IPS-20b (cell line): Measurements from ENCODE around the gene NSF.
"Not testable (repeated sequence)": the region's sequence is repeated elsewhere in the genome, so short reads cannot be mapped to it uniquely, and the experiment has no call there.

Experiments used
- H3K27ac ChIP-seq: one replicate; pipeline ENCODE4 v1.5.1; 2013; ENCODE audit warnings: low read length
- H3K27me3 ChIP-seq: 2 replicates; pipeline ENCODE4 v1.6.1; 2013; ENCODE audit warnings: mild to moderate bottlenecking, low read length, inconsistent platforms; ENCODE audit not compliant: insufficient read depth
- H3K36me3 ChIP-seq: 2 replicates; pipeline ENCODE4 v1.6.1; 2013; ENCODE audit warnings: low read depth, mild to moderate bottlenecking, inconsistent platforms, low read length, moderate library complexity; ENCODE audit not compliant: insufficient read depth
- H3K4me1 ChIP-seq: 2 replicates; pipeline ENCODE4 v1.6.1; 2013; ENCODE audit warnings: mild to moderate bottlenecking, control low read depth, inconsistent platforms, low read length, moderate library complexity; ENCODE audit not compliant: insufficient read depth
- H3K4me3 ChIP-seq: 2 replicates; pipeline ENCODE4 v1.5.1; 2013; ENCODE audit warnings: mild to moderate bottlenecking, low read length, inconsistent platforms
- H3K9ac ChIP-seq: 2 replicates; pipeline ENCODE4 v1.6.1; 2013; ENCODE audit warnings: low read depth, mild to moderate bottlenecking, inconsistent platforms, low read length, moderate library complexity
- H3K9me3 ChIP-seq: 2 replicates; pipeline ENCODE4 v1.6.1; 2013; ENCODE audit warnings: mild to moderate bottlenecking, low read depth, low read length, inconsistent platforms; ENCODE audit not compliant: insufficient read depth

Gene NSF

GRCh38 chr17:46764000-46764708 lies 173.7 kb downstream of the NSF start:
- 0 out of 2 replicates have a peak, but pooled peaks cover 4% of the 10 kb centered on the region for H3K36me3 ChIP-seq

GRCh38 chr17:46764709-46765401 lies 174.4 kb downstream of the NSF start:
- no peaks in the 10 kb centered on the region for H3K9me3 ChIP-seq
- H3K27ac ChIP-seq: no peak overlapping the region
- no peak overlapping the region for H3K4me3 ChIP-seq

More at GRCh38 chr17:46764000-46764708, 173.7 kb downstream of the NSF start:
- Histone ChIP-seq H3K9ac (no peak overlapping the region), H3K9me3 (no peaks in the 10 kb centered on the region), H3K27ac (no peak overlapping the region), H3K4me3 (no peak overlapping the region), H3K27me3 (peaks cover 25% of the 10 kb centered on the region), H3K4me1 (peaks cover 3% of the 10 kb centered on the region; the same call in 1 of the 2 replicates)

GRCh38 chr17:46765453-46765852 lies 175.0 kb downstream of the NSF start:
- 0 out of 2 replicates have a peak, but pooled peaks cover 4% of the 10 kb centered on the region for H3K36me3 ChIP-seq
- H3K4me3 ChIP-seq: no peak overlapping the region
- H3K9me3 ChIP-seq: no peaks in the 10 kb centered on the region
- H3K9ac ChIP-seq: no peak overlapping the region
- H3K27ac ChIP-seq: no peak overlapping the region
- H3K4me1 ChIP-seq: peaks cover 8% of the 10 kb centered on the region
- H3K27me3 ChIP-seq: peaks cover 38% of the 10 kb centered on the region

More at GRCh38 chr17:46764709-46765401, 174.4 kb downstream of the NSF start:
- H3K27me3 ChIP-seq: peaks cover 32% of the 10 kb centered on the region
- H3K9ac ChIP-seq: no peak overlapping the region
- 0 out of 2 replicates have a peak, but pooled peaks cover 4% of the 10 kb centered on the region for H3K36me3 ChIP-seq
- H3K4me1 ChIP-seq: peaks cover 3% of the 10 kb centered on the region; the same call in 1 of the 2 replicates

GRCh38 chr17:46766493-46767491 lies 176.3 kb downstream of the NSF start:
- H3K27me3 ChIP-seq: peaks cover 45% of the 10 kb centered on the region
- H3K4me3 ChIP-seq: no peak overlapping the region
- H3K36me3 ChIP-seq: 0 out of 2 replicates have a peak, but pooled peaks cover 4% of the 10 kb centered on the region
- no peak overlapping the region for H3K27ac ChIP-seq
- no peaks in the 10 kb centered on the region for H3K9me3 ChIP-seq
- H3K4me1 ChIP-seq: peaks cover 9% of the 10 kb centered on the region
- H3K9ac ChIP-seq: no peak overlapping the region

GRCh38 chr17:46768540-46768870 lies 178.0 kb downstream of the NSF start:
- 0 out of 2 replicates have a peak, but pooled peaks cover 4% of the 10 kb centered on the region for H3K36me3 ChIP-seq
- peaks cover 54% of the 10 kb centered on the region for H3K27me3 ChIP-seq
- peaks cover 16% of the 10 kb centered on the region for H3K4me1 ChIP-seq
- no peak overlapping the region for H3K27ac ChIP-seq
- H3K4me3 ChIP-seq: no peak overlapping the region
- H3K9ac ChIP-seq: no peak overlapping the region
- no peaks in the 10 kb centered on the region for H3K9me3 ChIP-seq

- H3K27ac ChIP-seq, H3K9ac ChIP-seq, H3K36me3 ChIP-seq, H3K4me3 ChIP-seq, H3K9me3 ChIP-seq: not testable (repeated sequence)
- Histone ChIP-seq H3K27me3 (peaks cover 58% of the 10 kb centered on the region), H3K4me1 (peaks cover 20% of the 10 kb centered on the region)
Observed at GRCh38 chr17:46768896-46769295, 178.4 kb downstream of the NSF start.

- 0 out of 2 replicates have a peak, but pooled peaks cover 4% of the 10 kb centered on the region for H3K36me3 ChIP-seq
- no peak overlapping the region for H3K27ac ChIP-seq
- no peak overlapping the region for H3K9ac ChIP-seq
- H3K4me1 ChIP-seq: peaks cover 24% of the 10 kb centered on the region
- H3K4me3 ChIP-seq: no peak overlapping the region; the same call in 1 of the 2 replicates
- H3K9me3 ChIP-seq: no peaks in the 10 kb centered on the region
- peaks cover 67% of the 10 kb centered on the region for H3K27me3 ChIP-seq
Observed at GRCh38 chr17:46769531-46770438, 179.3 kb downstream of the NSF start.

- H3K27me3 ChIP-seq: peaks cover 72% of the 10 kb centered on the region
- H3K9me3 ChIP-seq: no peaks in the 10 kb centered on the region
- H3K9ac ChIP-seq: peak overlapping the region; percentile 10; the same call in 1 of the 2 replicates
- peaks cover 21% of the 10 kb centered on the region for H3K4me1 ChIP-seq
- peak overlapping the region; percentile 59; the same call in 1 of the 2 replicates for H3K4me3 ChIP-seq
- 0 out of 2 replicates have a peak, but pooled peaks cover 4% of the 10 kb centered on the region for H3K36me3 ChIP-seq
- H3K27ac ChIP-seq: no peak overlapping the region
Observed at GRCh38 chr17:46770439-46770817, 180.0 kb downstream of the NSF start.

GRCh38 chr17:46770818-46771560 lies 180.5 kb downstream of the NSF start:
- Histone ChIP-seq H3K4me1 (peaks cover 21% of the 10 kb centered on the region), H3K27me3 (peaks cover 74% of the 10 kb centered on the region), H3K9ac (peak overlapping the region; percentile 10; the same call in 1 of the 2 replicates), H3K9me3 (no peaks in the 10 kb centered on the region), H3K36me3 (0 out of 2 replicates have a peak, but pooled peaks cover 4% of the 10 kb centered on the region), H3K27ac (no peak overlapping the region), H3K4me3 (peak overlapping the region; percentile 59; the same call in 1 of the 2 replicates)
